K562 treated with DMSO at 1 percent for 4 hours (cell line): ENCODE data around the gene SCN5A. TPM values are rescaled to one million over a fixed set of nuclear protein-coding genes. Genes with fewer than 3 reads are reported as not detected.

Experiments
- total RNA-seq: library from RNA; unstranded; fragments of 300-600 nt; gene quantifications from 2 replicates; pipeline ENCODE4 v1.2.3, GENCODE V29; 2022; ENCODE audit not compliant: insufficient read depth

SCN5A gene
- total RNA-seq = 1.0 TPM in 1 of 2 replicates, not detected in the other

GRCh38 chr3:38649500-38650247 is at the start of gene SCN5A:
Gene SCN5A (minus strand): TSS chr3:38649687. CDS start chr3:38633307, 16,380 bp downstream.

Other genes with a start within 250 kb of the SCN5A start
- 4.0 and 5.6 TPM in 2 replicates for gene ACVR2B, start 195.8 kb downstream of the SCN5A start, total RNA-seq
- 2.9 and 232 TPM in 2 replicates for gene EXOG, start 153.3 kb downstream of the SCN5A start, total RNA-seq
- gene SCN10A, start 166.5 kb upstream of the SCN5A start, total RNA-seq = not detected in 2 replicates